DND-41 (cell line): ENCODE data around the gene LRRC4.

Source experiments
- CTCF ChIP-seq: IDR thresholded peaks from 2 replicates; pipeline ENCODE4 v1.5.1; 2012; ENCODE audit warnings: borderline replicate concordance, low read length, moderate library complexity, mild to moderate bottlenecking; ENCODE audit not compliant: poor library complexity, severe bottlenecking; ENCODE audit errors: extremely low read depth
- EZH2 ChIP-seq: IDR thresholded peaks from 3 replicates; pipeline ENCODE4 v1.6.1; 2012; ENCODE audit warnings: borderline replicate concordance, low read depth, mild to moderate bottlenecking, moderate library complexity, low read length, inconsistent platforms; ENCODE audit not compliant: severe bottlenecking

GRCh38 chr7:128040205-128040604, 9.0 kb upstream of the LRRC4 start:
- TF ChIP-seq EZH2: no peak
- no peak for TF ChIP-seq CTCF
